ENCODE measurements around the gene RALGPS1.

RALGPS1 gene

GRCh38 chr9:127058011-127058644 is 143.5 kb downstream of the RALGPS1 start:
- DNase-seq: no peak

GRCh38 chr9:127058645-127059021 is 144.1 kb downstream of the RALGPS1 start:
- no peak for DNase-seq

GRCh38 chr9:127059030-127059429 is 144.4 kb downstream of the RALGPS1 start:
- DNase-seq: peak in 1 of 5 experiments; percentile 17

GRCh38 chr9:127059765-127060361 is 145.3 kb downstream of the RALGPS1 start:
- DNase-seq: no peak

GRCh38 chr9:127061411-127061810 is 146.8 kb downstream of the RALGPS1 start:
- no peak for DNase-seq

GRCh38 chr9:127064335-127064734 is 149.8 kb downstream of the RALGPS1 start:
- DNase-seq: no peak

- no peak for DNase-seq
Measured at GRCh38 chr9:127065592-127065991, 151.0 kb downstream of the RALGPS1 start.

- DNase-seq: no peak
Measured at GRCh38 chr9:127066060-127066850, 151.7 kb downstream of the RALGPS1 start.

GRCh38 chr9:127066851-127067136 is 152.2 kb downstream of the RALGPS1 start:
- no peak for DNase-seq

GRCh38 chr9:127067603-127068220 is 153.1 kb downstream of the RALGPS1 start:
- no peak for DNase-seq

GRCh38 chr9:127074561-127075548 is 160.3 kb downstream of the RALGPS1 start:
- no peak for DNase-seq

- DNase-seq: no peak
Measured at GRCh38 chr9:127075624-127076372, 161.2 kb downstream of the RALGPS1 start.

GRCh38 chr9:127076860-127077643 is 162.5 kb downstream of the RALGPS1 start:
- DNase-seq: no peak

- DNase-seq: no peak
Measured at GRCh38 chr9:127077644-127077946, 163.0 kb downstream of the RALGPS1 start.

- DNase-seq: no peak
Measured at GRCh38 chr9:127078336-127078735, 163.8 kb downstream of the RALGPS1 start.

GRCh38 chr9:127078988-127079387 is 164.4 kb downstream of the RALGPS1 start:
- no peak for DNase-seq

- no peak for DNase-seq
Measured at GRCh38 chr9:127079446-127080140, 165.0 kb downstream of the RALGPS1 start.

- DNase-seq: no peak
Measured at GRCh38 chr9:127081250-127082185, 166.9 kb downstream of the RALGPS1 start.
